GM18858 (cell line): ENCODE measurements around the gene SCRG1.

Experiments
- ATAC-seq: cut with Tn5 transposase; IDR thresholded peaks from one replicate; pipeline ENCODE4 v1.9.1; 2021; ENCODE audit not compliant: unreplicated experiment

Gene SCRG1

GRCh38 chr4:173365359-173365996 is 33.4 kb downstream of the SCRG1 start:
- ATAC-seq = no peak

- ATAC-seq = no peak
These were observed 36.2 kb downstream of the SCRG1 start for GRCh38 chr4:173362666-173363065.

DNA sequence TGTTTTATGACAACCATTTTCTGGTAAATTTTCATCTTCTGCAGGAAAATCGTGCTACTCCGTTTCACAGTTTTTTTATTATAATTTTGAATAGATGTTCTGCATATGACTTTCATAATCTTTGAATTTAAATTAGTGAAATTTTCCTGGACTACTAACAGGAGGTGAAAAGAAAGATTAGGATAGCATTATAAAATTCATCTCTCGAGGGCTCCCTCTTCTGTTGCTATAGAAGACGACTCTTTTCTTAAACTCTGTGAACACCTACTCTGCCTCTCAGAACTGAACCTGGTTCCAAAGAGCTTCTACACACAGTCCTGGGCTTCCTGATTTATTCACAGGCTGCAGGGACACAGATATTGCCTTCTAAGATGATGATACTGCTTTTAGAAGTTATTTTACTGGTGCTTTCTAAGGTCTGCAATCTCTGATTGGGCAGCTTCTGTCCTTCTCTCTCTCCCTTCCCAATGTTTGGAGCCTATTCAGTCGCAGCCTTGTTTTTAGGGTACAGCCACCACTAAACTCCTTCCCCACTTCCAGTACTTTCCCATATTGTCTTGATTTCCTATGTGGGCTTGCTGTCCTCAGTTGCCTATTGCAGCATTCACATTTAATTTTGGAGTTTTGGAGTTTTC is 38.2 kb downstream of the SCRG1 start:
- no peak for ATAC-seq

DNA sequence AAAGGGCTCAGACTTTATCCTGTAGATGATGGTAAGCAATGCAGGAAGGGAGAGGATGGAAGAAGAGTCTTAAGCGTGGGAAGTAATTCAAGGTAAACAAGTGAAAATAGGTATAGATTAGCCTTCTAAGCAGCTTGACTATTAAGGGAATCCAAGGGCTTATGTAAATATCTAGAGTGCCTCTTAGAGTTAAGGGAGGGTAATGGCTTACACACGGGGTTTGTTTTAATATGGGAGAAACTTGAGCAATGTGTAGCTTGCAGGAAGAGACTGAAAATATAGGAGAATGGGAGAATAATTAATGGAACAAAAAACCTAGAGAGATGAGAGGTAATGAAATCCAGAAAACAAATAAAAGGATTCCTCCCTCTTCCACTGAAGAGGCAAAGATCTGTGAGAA is 41.0 kb downstream of the SCRG1 start:
- ATAC-seq = no peak

GRCh38 chr4:173347467-173347866 is 51.4 kb downstream of the SCRG1 start:
- ATAC-seq = no peak

GRCh38 chr4:173346074-173346473 is 52.8 kb downstream of the SCRG1 start:
- no peak for ATAC-seq

DNA sequence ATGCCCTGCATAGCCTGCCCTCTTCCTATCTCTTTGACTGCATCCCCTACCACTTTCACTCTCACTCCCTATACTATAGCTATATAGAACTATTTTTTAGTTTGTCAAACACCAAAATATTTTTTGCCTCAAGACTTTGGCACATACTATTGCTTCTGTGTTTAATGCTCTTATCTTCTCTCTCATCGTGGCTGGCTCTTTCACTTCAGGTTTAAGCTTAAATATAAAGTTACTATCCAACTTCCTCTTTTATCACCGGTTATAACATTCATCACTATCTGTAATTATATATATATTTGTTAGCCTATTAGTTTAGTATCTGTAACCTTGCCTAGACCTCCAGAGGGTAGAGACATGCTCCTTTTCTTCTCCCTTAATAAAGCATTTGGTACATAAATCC is 53.3 kb downstream of the SCRG1 start:
- ATAC-seq = peak; percentile 43

- no peak for ATAC-seq
These were observed 55.0 kb downstream of the SCRG1 start for GRCh38 chr4:173343832-173344397.

DNA sequence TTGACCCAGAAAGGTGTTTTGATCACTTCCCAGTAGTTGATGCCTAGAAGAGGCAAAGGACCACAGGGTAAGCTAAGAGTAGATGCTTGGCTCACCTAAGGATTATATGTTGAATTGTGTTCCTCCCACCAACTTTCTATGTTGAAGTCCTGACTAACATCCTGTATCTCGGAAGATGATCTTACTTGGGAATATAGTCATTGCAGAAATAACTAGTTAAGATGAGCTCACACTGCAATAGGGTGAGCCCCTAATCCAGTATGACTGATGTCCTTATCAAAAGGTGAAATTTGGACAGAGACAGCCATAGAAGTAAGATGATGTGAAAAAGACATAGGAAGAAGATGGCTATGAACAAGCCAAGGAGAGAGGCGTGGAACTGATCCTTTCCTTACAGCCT is 61.5 kb downstream of the SCRG1 start:
- ATAC-seq = no peak

DNA sequence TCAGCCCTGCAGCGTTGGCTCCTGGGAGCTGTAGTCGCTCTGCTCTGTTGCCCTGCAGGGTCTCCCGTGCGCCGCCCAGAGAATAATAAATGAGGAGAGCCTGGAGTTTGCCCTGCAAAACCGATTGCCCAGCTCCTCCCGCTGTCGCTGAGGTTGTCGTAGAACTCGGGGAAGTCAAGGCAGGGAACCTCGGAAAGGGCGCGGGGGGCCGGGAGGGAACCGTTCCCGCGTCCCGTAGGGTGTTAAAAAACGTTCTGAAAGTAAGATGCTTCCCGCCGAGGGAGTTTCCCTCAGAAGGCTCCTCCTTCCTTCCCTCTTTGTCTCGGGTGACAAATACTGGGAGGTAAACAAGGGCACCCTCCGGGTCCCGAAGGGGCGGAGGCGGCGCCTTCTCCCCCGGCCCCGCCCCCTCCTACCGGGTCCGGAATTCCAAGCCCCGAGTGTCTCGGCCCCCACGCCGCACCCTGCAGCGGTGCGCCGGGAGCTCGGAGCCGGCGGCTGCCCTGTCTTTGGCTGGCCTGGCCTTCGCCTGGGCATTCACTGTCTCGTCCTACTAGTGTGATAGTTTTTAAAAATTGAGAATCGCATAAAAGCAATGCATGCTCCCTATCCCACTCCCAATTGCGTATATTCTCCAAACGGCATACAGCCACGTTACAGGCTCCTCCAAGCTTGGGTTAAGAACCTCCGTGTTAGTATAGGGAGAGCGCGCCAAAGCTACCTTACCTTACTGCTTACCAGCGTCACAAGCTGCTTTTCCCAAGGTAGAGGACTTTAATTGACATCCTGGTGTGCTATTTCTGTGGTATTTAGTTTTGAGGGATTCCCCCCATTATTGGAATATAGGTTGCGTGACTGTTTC is 63.8 kb downstream of the SCRG1 start:
- peak; percentile 32 for ATAC-seq
